ENCODE measurements around the gene RAB31.
"Not testable (repeated sequence)": the region's sequence is repeated elsewhere in the genome, so short reads cannot be mapped to it uniquely, and the experiment has no call there.

RAB31 gene

GRCh38 chr18:9708057-9708433, at the start of gene RAB31:
Gene RAB31 (plus strand): TSS chr18:9708301. CDS start chr18:9708406, 105 bp downstream.
- no peak for DNase-seq

- DNase-seq: no peak
Observed at GRCh38 chr18:9659499-9660375, 48.4 kb upstream of the RAB31 start.

- no peak for DNase-seq
Observed at GRCh38 chr18:9661564-9661963, 46.5 kb upstream of the RAB31 start.

- no peak for DNase-seq
Observed at GRCh38 chr18:9663377-9663776, 44.7 kb upstream of the RAB31 start.

- DNase-seq: no peak
Observed at GRCh38 chr18:9665314-9665713, 42.8 kb upstream of the RAB31 start.

GRCh38 chr18:9666548-9666947, 41.6 kb upstream of the RAB31 start:
- DNase-seq: no peak

GRCh38 chr18:9669016-9669415, 39.1 kb upstream of the RAB31 start:
- no peak for DNase-seq

- DNase-seq: no peak
Observed at GRCh38 chr18:9671214-9671613, 36.9 kb upstream of the RAB31 start.

GRCh38 chr18:9673296-9674251, 34.5 kb upstream of the RAB31 start:
- DNase-seq: peak; percentile 14

GRCh38 chr18:9678216-9678615, 29.9 kb upstream of the RAB31 start:
- not testable (repeated sequence) for DNase-seq

- no peak for DNase-seq
Observed at GRCh38 chr18:9679125-9679524, 29.0 kb upstream of the RAB31 start.

- DNase-seq: no peak
Observed at GRCh38 chr18:9681217-9681616, 26.9 kb upstream of the RAB31 start.

- DNase-seq: no peak
Observed at GRCh38 chr18:9682572-9682971, 25.5 kb upstream of the RAB31 start.

- DNase-seq: no peak
Observed at GRCh38 chr18:9683418-9684396, 24.4 kb upstream of the RAB31 start.

- no peak for DNase-seq
Observed at GRCh38 chr18:9684881-9685614, 23.1 kb upstream of the RAB31 start.

GRCh38 chr18:9685615-9685890, 22.5 kb upstream of the RAB31 start:
- DNase-seq: no peak

- DNase-seq: no peak
Observed at GRCh38 chr18:9688036-9688741, 19.9 kb upstream of the RAB31 start.

- no peak for DNase-seq
Observed at GRCh38 chr18:9689253-9689652, 18.8 kb upstream of the RAB31 start.

GRCh38 chr18:9690418-9691188, 17.5 kb upstream of the RAB31 start:
- no peak for DNase-seq

- DNase-seq: no peak
Observed at GRCh38 chr18:9691235-9691634, 16.9 kb upstream of the RAB31 start.

GRCh38 chr18:9694174-9694573, 13.9 kb upstream of the RAB31 start:
- DNase-seq: no peak
